Jurkat, Clone E6-1 (cell line): ENCODE results near the gene SRCIN1.
A peak's percentile ranks its signal among the peaks of the same experiment; 100 is the strongest.
"Not testable (repeated sequence)": the region's sequence is repeated elsewhere in the genome, so short reads cannot be mapped to it uniquely, and the experiment has no call there.

Source experiments
- DNase-seq: peaks from one replicate; pipeline ENCODE4 v3.0.0-alpha.2; 2011; ENCODE audit warnings: low read depth, low spot score
- H3K4me3 ChIP-seq: 2 replicates; pipeline ENCODE4 v1.5.1; 2011; ENCODE audit warnings: mild to moderate bottlenecking, low read length, control low read depth, moderate library complexity

Gene SRCIN1

GRCh38 chr17:38534498-38534885 is 71.3 kb downstream of the SRCIN1 start:
- DNase-seq: no peak
- no peak overlapping the region for H3K4me3 ChIP-seq

- DNase-seq: no peak
These were observed 71.8 kb downstream of the SRCIN1 start for GRCh38 chr17:38533866-38534497.

GRCh38 chr17:38533241-38533640 is 72.5 kb downstream of the SRCIN1 start:
- DNase-seq: no peak
- no peak overlapping the region for H3K4me3 ChIP-seq

More at GRCh38 chr17:38533866-38534497, 71.8 kb downstream of the SRCIN1 start:
- H3K4me3 ChIP-seq: no peak overlapping the region

- no peak overlapping the region for H3K4me3 ChIP-seq
- no peak for DNase-seq
These were observed 73.3 kb downstream of the SRCIN1 start for GRCh38 chr17:38532451-38532850.

GRCh38 chr17:38531761-38532160 is 74.0 kb downstream of the SRCIN1 start:
- not testable (repeated sequence) for H3K4me3 ChIP-seq

GRCh38 chr17:38530856-38531255 is 74.9 kb downstream of the SRCIN1 start:
- not testable (repeated sequence) for H3K4me3 ChIP-seq, DNase-seq

More at GRCh38 chr17:38531761-38532160, 74.0 kb downstream of the SRCIN1 start:
- DNase-seq: not testable (repeated sequence)

GRCh38 chr17:38528141-38528540 is 77.6 kb downstream of the SRCIN1 start:
- not testable (repeated sequence) for DNase-seq, H3K4me3 ChIP-seq

- DNase-seq, H3K4me3 ChIP-seq: not testable (repeated sequence)
These were observed 79.2 kb downstream of the SRCIN1 start for GRCh38 chr17:38526526-38526925.

- no peak for DNase-seq
- no peak overlapping the region for H3K4me3 ChIP-seq
These were observed 93.2 kb downstream of the SRCIN1 start for GRCh38 chr17:38512473-38513058.

GRCh38 chr17:38511150-38512108 is 94.3 kb downstream of the SRCIN1 start:
- no peak for DNase-seq

GRCh38 chr17:38510421-38511149 is 95.2 kb downstream of the SRCIN1 start:
- DNase-seq: no peak
- no peak overlapping the region for H3K4me3 ChIP-seq

More at GRCh38 chr17:38511150-38512108, 94.3 kb downstream of the SRCIN1 start:
- no peak overlapping the region for H3K4me3 ChIP-seq

- peak overlapping the region; percentile 27; the same call in 1 of the 2 replicates for H3K4me3 ChIP-seq
- no peak for DNase-seq
These were observed 95.9 kb downstream of the SRCIN1 start for GRCh38 chr17:38509772-38510420.

GRCh38 chr17:38508954-38509771 is 96.6 kb downstream of the SRCIN1 start:
- H3K4me3 ChIP-seq: peak overlapping the region; percentile 27; the same call in 1 of the 2 replicates
- peak; percentile 83 for DNase-seq

GRCh38 chr17:38508570-38508950 is 97.2 kb downstream of the SRCIN1 start:
- no peak for DNase-seq
- no peak overlapping the region for H3K4me3 ChIP-seq

GRCh38 chr17:38507921-38508569 is 97.7 kb downstream of the SRCIN1 start:
- no peak overlapping the region for H3K4me3 ChIP-seq
- DNase-seq: no peak

GRCh38 chr17:38507436-38507835 is 98.3 kb downstream of the SRCIN1 start:
- no peak for DNase-seq
- no peak overlapping the region for H3K4me3 ChIP-seq

GRCh38 chr17:38504216-38504615 is 101.5 kb downstream of the SRCIN1 start:
- DNase-seq: no peak
- H3K4me3 ChIP-seq: no peak overlapping the region
